GM18867 (cell line): Measurements from ENCODE around the gene PLCH1.

Experiments
- ATAC-seq: cut with Tn5 transposase; IDR thresholded peaks from one replicate; pipeline ENCODE4 v1.9.1; 2021; ENCODE audit warnings: mild to moderate bottlenecking, moderate library complexity; ENCODE audit not compliant: unreplicated experiment

Gene PLCH1

GRCh38 chr3:155556531-155556930, 188.3 kb downstream of the PLCH1 start:
- ATAC-seq, result no peak

DNA sequence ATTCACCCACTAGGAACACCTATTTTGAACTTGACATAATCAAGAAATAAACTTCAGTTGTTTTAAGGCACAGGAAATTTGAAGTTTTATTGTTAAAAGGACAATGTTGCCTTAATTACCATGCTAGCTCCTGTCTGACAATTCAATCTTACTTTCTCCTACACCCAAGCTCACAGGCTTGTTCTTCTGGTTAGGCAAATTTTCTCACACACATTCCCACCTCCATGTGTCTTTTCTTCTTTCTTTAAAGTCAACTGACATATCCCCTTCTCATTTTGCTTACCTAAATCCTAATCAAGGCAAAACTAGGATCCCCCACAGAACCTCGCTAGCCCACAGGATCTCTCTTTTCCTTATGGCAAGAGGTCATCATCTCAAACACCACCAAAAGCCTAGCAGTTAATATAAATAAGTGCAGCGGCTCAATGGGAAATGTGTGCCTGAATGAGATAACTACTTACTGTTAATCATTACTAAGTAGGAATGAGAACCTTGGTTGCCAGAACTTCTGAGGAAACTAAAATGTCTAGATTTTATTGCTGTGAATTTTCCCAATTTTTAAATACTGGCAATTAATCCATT, 189.3 kb downstream of the PLCH1 start:
- no peak for ATAC-seq

DNA sequence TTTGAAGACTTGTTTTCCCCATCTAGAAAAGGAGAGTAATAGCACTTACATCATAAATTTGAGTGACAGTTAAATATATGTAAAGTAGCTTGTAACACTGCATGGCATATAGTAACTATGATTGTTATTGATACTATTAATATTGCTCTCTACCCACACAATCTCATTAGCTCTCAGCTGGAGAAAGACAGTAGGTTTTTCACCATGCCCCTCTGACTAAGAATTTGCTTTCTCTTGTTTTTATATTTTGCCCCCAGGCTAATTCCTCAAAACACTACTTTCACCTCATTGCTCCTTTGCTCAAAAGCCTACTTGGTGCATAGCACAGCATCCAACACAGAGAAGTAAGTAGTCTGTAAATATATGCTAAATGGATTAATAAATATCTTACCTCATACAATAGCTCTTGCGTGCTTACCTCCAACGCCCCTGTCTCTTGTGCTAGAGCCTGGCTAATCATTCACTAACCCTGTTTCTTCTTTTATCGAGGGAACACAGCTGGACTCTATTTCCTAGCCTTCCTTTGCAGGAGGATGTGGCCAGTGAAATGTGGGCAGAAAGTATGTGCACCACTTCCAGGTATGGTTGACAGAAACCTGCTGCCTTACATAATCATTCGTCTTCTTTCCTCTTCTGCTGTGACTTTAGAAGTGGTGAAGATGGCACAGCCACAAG, 190.0 kb downstream of the PLCH1 start:
- peak; percentile 72 for ATAC-seq

DNA sequence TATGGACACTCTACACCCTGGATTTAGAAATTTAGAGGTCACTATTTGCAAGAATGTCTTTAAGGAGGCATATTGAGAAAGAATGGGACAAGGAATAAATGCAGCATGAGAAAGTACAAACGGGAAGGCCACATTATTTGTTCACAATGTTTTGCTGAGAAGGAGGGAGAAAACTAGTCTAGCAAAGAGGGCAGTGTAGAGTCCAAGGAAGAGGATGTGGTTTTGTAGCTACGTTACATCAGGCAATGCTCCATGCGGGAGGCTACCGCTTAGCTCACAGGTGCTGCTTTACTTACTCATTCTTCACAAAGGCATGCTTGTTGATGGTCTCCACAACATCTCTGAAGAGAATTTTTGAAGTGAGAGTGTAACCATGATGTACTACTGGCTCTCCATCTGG, 191.1 kb downstream of the PLCH1 start:
- ATAC-seq, result no peak

DNA sequence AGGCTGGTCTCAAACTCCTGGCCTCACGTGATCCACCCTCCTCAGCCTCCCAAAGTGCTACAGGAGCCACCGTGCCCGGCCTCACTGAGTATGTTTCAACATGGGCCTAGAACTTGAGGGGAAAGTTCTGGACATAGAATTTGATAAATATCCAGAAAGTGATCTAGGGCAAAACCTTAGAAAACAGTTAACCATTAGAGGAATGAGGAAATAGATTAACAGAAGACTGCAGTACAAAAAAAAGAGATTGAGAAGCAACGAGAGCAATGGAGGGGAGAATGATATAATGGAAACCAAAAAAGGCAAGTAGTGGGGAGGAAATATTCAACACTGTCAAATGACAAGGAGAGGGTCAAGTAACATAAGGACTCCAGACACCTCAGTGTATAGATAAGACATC, 191.5 kb downstream of the PLCH1 start:
- ATAC-seq, result no peak

DNA sequence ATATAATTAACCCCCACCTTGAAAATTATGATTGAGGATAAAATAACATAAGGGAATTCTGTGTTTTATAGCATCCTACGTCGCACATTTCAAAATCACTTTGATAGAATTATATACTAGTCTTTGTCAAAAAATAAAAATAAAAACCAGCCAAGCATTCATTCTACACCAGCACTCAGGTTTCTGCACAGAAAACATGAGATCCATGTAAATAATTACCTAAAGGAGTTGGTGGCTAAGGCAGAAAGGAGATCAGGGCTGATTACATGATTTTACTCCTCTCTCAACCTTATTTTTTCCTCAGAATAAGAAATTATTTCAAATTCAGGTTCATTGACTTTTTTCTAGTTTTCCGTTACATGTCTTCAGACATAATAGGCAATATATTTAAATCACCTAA, 194.5 kb downstream of the PLCH1 start:
- no peak for ATAC-seq

DNA sequence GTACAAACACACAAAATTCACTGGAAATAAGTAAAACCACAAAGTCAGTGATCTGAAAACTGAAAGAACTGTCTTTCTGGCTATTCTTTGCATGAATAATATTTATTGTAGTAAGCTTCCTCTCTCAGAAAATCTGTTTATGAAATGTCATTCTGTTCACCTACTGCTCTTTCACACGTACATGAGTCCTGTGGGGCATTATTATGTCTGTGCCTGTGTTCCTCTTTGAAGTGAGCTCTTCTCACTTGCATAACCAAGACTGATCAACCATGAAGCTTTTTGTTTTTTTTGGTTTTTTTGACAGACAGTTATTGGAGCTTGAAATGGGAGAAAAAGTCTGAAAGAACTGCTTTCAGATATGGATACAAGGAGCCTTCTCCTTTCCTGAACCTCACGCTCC, 195.8 kb downstream of the PLCH1 start:
- peak; percentile 86 for ATAC-seq

- no peak for ATAC-seq
Observed at GRCh38 chr3:155548195-155548594, 196.7 kb downstream of the PLCH1 start.

DNA sequence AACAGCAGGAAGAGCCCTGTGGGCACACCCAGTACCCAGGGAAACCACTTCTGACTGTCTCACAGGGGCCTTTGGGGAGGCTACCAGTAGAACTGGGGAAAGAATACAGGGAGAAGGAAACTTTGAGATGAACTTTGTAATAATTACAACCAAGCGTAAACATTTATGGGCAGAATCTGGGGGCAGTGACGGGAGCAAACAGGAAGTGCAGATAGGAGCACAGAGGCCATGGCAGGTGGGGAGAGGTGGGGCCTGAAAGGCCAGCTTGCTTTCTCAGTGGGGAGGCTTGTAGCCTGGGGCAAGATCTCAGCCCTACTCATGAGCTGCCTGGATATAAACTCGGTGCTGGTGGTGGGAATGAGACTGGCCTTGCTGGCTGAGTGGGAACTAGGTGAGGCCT, 209.8 kb downstream of the PLCH1 start:
- ATAC-seq, result no peak

- ATAC-seq, result no peak
Observed at GRCh38 chr3:155528579-155528978, 216.3 kb downstream of the PLCH1 start.

DNA sequence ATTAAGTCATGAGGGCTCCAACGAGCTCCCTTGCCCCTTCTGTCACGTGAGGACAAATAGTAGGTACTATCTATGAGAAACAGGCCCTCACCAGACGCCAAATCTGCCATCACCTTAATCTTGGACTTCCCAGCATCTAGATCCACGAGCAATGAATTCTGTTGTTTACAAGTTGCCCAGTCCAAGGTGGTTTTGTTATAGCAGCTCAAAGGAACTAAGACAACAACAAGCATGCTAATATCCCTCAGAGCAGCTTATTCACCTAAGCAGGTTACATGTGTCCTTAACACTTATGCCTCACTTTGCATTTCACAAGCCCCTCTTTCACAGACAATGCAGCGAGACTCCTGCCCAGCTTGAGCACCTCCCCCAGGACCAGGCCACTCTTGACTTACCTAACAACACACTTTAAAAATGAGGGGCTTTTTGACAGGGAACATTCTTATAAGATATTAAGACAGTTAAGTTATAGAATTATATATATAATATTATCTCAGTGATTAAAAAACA, 219.5 kb downstream of the PLCH1 start:
- ATAC-seq, result no peak

GRCh38 chr3:155520463-155520862, 224.4 kb downstream of the PLCH1 start:
- ATAC-seq, result no peak

DNA sequence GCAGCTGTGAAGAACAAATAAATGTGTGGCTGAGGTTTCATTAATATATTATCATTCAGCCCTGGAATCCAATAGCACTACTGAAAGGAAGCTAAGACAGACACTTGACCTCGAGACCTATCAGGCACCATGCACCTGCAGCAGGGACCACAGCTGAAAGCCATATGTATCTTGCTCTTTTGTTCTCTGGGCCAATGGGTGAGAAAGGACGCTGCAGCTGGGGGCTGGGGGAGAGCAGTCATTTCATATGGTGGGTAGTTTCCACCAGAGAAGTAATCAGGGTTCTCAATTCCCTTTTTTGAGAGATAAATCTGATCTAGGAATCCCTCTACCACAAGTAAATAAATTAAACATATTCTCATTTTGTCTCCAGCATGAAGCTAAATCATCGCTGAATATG, 225.8 kb downstream of the PLCH1 start:
- ATAC-seq, result no peak

GRCh38 chr3:155517903-155518302, 227.0 kb downstream of the PLCH1 start:
- ATAC-seq, result no peak

DNA sequence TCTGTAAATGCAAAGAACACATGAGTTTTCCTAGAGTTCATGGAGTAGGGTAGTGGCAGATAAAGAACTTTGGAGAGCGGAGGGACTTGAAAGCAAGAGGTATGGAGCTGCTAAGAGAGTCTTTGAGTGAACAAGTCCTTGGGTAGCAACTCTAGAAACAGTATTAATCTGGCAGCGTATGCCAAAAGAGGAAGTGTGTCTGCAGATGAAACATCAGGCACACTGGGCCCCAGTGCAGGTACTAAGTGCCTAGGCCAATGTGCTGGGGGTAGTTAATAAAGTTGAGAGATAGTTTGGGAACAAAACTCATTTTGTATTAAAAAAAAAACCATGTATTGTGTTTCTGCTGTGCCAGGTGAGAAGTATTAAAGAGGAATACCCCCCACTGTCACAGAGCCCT, 228.4 kb downstream of the PLCH1 start:
- no peak for ATAC-seq

DNA sequence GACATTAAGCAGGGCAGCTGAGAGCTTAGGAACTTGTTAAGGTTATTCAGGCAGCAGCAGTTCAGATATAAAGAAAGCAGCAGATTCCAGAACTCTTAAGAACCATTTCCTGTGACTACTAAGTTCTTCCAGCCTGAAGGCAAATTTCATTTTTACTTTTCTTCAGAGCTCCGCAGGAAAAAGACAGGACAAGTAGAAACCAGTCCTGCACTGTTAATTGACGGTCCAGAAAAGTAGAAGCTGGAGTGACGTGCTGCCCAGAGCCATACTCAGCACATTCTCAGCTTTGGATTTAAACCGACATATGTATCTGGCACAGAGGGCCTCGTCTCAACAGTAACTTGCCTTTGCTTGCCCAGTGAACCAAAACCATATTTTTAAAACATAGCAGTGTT, 232.0 kb downstream of the PLCH1 start:
- ATAC-seq, result no peak

DNA sequence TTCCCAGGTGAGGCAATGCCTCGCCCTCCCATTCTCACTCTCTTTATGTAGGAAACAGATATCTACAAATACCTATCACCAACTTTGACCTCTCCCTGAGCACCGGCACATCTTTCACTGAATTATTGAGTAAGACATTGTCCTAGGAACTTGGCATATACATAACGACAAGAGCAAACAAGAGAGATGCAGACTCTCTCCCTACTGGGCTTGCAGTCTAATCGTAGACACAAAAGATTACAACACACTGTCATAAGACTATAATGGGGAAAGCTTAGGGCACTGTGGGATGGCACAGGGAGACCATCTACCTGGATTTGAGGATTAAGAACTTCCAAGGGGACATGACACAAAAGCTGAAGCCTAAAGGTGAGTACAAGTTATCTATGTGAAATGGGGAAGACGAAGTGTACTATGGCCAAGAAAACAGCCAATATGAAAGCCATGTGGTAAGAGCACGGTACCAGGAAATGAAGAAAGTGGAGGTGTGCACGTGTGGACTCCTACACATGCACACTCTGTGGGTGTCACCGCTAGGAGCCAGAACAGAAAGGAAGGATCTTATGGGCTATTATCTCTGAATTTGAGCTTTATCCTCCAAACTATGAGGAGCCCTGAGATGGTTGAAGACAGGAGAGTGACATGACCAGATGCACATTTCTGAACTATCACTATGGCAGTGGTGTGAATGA, 232.6 kb downstream of the PLCH1 start:
- no peak for ATAC-seq

DNA sequence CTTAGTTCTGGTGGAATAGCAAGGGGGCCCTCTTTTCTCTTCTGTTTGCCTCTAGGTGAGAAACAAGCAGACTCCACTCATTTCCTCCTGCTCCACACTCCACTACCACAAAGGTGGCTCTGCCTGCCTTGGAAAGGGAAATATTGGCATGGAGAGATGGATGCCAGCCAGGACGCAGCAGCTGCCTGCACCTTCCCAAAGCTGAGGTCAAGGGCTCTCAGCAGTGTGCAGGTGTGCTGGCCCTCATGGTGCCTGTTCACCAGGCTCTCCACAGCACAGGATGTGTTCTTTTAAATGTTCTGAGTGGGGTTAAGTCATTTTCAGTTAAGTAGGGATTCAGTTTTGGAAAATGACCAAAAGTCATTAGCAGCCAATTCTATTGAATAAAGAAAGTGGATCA, 240.2 kb downstream of the PLCH1 start:
- ATAC-seq, result no peak

DNA sequence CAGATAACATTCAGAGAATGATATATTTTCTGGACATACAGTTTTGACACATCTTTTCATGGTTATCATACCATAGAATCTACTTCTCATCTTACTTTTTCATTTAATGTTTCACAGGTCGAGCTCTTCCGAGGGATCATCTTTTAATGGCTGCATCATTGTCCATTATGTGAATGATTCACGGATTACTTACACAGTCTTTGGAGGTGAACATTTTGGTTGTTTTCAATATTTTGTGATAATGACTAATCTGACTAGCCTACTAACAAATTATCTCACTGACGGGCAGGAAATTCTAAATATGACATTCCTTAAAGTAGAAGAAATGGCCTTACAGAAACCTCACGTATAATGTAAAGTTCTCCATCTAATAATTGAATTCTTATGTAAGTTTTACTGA, 242.2 kb downstream of the PLCH1 start:
- no peak for ATAC-seq

- no peak for ATAC-seq
Observed at GRCh38 chr3:155500194-155500818, 244.6 kb downstream of the PLCH1 start.

- no peak for ATAC-seq
Observed at GRCh38 chr3:155497930-155498647, 246.8 kb downstream of the PLCH1 start.
